Tongue (tissue), 2 donors: ENCODE data around the gene MUS81. TPM values are rescaled to one million over a fixed set of nuclear protein-coding genes. Genes with fewer than 3 reads are reported as not detected.

Experiments used
- DNase-seq: peaks from one replicate; pipeline ENCODE4 v3.0.0-alpha.2; 2015
- total RNA-seq: library from RNA; depleted of rRNA; stranded (reverse); fragments of >200 nt; gene quantifications from one replicate; pipeline ENCODE4 v1.2.3, GENCODE V29; 2014

Gene MUS81
- total RNA-seq, 1 donor from 2014 or later: 48.4 TPM

- no peak for DNase-seq
Measured at GRCh38 chr11:65892661-65893317, 32.6 kb downstream of the MUS81 start.

- DNase-seq: no peak
Measured at GRCh38 chr11:65894034-65894591, 33.9 kb downstream of the MUS81 start.

- DNase-seq: no peak
Measured at GRCh38 chr11:65895482-65895981, 35.3 kb downstream of the MUS81 start.

- no peak for DNase-seq
Measured at GRCh38 chr11:65896034-65896999, 36.1 kb downstream of the MUS81 start.

- no peak for DNase-seq
Measured at GRCh38 chr11:65897020-65897471, 36.8 kb downstream of the MUS81 start.

- DNase-seq: no peak
Measured at GRCh38 chr11:65898656-65899355, 38.6 kb downstream of the MUS81 start.

GRCh38 chr11:65899356-65900124 lies 39.3 kb downstream of the MUS81 start:
- DNase-seq: no peak

GRCh38 chr11:65900125-65900898 lies 40.1 kb downstream of the MUS81 start, which contains the start of gene FOSL1:
Gene FOSL1 (minus strand): TSS chr11:65900388. CDS start chr11:65900339, 49 bp downstream.
- peak; percentile 73 for DNase-seq

GRCh38 chr11:65900899-65901180 lies 40.6 kb downstream of the MUS81 start:
- DNase-seq: no peak

GRCh38 chr11:65903068-65903481 lies 42.8 kb downstream of the MUS81 start:
- DNase-seq: no peak

- DNase-seq: no peak
Measured at GRCh38 chr11:65903715-65904114, 43.5 kb downstream of the MUS81 start.

- no peak for DNase-seq
Measured at GRCh38 chr11:65906602-65907001, 46.4 kb downstream of the MUS81 start.

GRCh38 chr11:65907878-65908277 lies 47.6 kb downstream of the MUS81 start:
- DNase-seq: no peak

- peak; percentile 64 for DNase-seq
Measured at GRCh38 chr11:65911682-65912568, 51.7 kb downstream of the MUS81 start.

- DNase-seq: no peak
Measured at GRCh38 chr11:65912845-65913244, 52.6 kb downstream of the MUS81 start.

GRCh38 chr11:65915101-65915820 lies 55.0 kb downstream of the MUS81 start:
- DNase-seq: no peak

- no peak for DNase-seq
Measured at GRCh38 chr11:65915821-65916251, 55.6 kb downstream of the MUS81 start.
